Measurements from ENCODE around the gene PFKP. TPM values are rescaled to one million over a fixed set of nuclear protein-coding genes. Genes with fewer than 3 reads are reported as not detected.
A peak's percentile ranks its signal among the peaks of the same experiment; 100 is the strongest.

PFKP gene
- polyA plus RNA-seq, 2 of the 4 experiments (the other 2 are of a cell fraction) = 164 to 279 TPM

DNA sequence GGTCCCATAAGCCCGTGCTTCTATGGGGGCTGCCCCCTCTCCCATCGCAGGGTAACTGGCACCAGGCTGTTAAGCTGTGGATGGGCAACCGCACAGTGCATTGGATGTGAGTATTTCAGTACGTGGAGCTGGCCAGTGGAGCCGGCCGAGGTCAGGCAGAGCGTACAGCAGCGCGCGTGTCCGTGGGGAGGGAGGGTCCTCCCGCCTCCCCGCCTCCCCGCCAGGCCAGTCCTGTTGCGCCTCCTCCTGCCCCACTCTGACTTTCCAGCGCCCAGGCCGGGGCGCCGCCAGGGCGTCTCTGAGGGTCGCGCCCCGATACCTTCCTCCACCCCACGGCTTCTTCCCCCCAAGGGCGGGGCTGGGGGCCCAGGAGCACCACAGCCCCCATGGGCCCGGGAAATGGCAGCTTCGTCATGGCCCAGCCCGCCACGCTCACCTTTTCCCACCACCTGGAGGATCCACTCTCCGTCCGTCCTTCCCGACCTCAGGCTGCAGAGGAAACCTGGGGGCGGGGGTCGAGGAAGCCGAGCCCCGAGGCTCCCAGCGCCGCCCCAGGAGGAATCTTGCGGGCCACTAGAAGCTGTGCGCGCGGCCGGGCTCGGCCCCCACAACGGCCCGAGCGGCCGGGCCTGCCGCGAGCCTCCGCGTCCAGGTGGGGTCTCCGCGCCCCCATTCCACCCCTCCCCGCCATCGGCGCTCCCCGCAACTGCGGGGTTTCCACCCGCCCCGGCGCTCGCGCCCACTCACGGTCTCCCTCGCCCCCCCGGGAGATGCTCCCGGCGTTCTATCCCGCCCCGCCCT is 831 bp upstream of the PFKP start:
- POLR2A ChIA-PET = interaction anchor here (1.1 kb wide), 1 partner anchor 24 kb away, joined by 3 read pairs; no protein-coding TSS in a partner anchor

DNA sequence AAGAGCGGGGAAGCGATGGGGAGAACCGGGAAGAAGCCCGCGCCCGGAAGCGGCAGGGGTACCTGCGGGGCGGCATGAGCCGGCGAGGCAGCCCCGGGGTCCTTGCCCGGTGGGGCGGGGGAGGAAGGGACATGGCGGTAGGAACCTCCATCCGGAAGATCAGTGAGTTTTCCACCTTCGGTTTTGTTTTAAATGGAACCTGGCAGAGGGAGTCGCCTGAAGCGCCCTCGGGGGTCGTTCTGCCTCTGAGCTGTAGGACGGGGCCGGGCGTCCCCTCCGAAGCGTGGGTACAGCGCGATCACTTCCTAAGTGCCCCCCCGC is 471 bp downstream of the PFKP start:
- H3K4me3 ChIP-seq = peak overlapping the region; percentile 97
- CTCF ChIA-PET = interaction anchor here (0.7 to 1.5 kb wide), 6 partner anchors 11 to 140 kb away, joined by 3 to 4 read pairs (median 3); no protein-coding TSS in a partner anchor
- H3K27ac ChIP-seq = peak overlapping the region; percentile 96
- H3K4me2 ChIP-seq = peak overlapping the region; percentile 94
- H3K4me1 ChIP-seq = peaks cover 45% of the 10 kb centered on the region
- TF ChIP-seq USF2 (IDR thresholded peaks at IDR 0.05) (no peak), RNF2 (IDR thresholded peaks at IDR 0.05; ENCODE audit: borderline replicate concordance, low read depth) (0 out of 2 replicates have a peak, but pooled peaks have one; percentile 33), ELK1 (IDR thresholded peaks at IDR 0.05; ENCODE audit: low read depth, low read length) (no peak)
- WGBS (ENCODE audit: missing lambda C conversion rate) = 0% methylated on average over 2 of the region's 29 CpGs
- no peak for DNase-seq (ENCODE audit: low read depth in 1 of 2, low spot score in 1 of 2)
- H3K9me3 ChIP-seq = no peaks in the 10 kb centered on the region
- peak; percentile 1 to 22; a peak in 5 of 6 replicates for ATAC-seq
- POLR2A ChIA-PET = interaction anchor here (1.5 to 2.0 kb wide), 4 partner anchors 23 to 105 kb away, joined by 6 to 9 read pairs (median 8); partner anchors contain the start of gene PITRM1
- FAIRE-seq = no peak

More for the DNA sequence above, 831 bp upstream of the PFKP start:
- Histone ChIP-seq H3K27ac (peak overlapping the region; percentile 96), H3K4me3 (peak overlapping the region; percentile 97), H3K9me3 (no peaks in the 10 kb centered on the region), H3K4me2 (peak overlapping the region; percentile 94), H3K4me1 (peaks cover 41% of the 10 kb centered on the region)
- ATAC-seq = peak; percentile 5 to 18; a peak in 3 of 6 replicates
- TF ChIP-seq RNF2 (IDR thresholded peaks at IDR 0.05; ENCODE audit: borderline replicate concordance, low read depth) = peak; percentile 45; the same call in 1 of the 2 replicates
- TF ChIP-seq ESRRA (IDR thresholded peaks at IDR 0.05; ENCODE audit: borderline replicate concordance, low read length) = no peak
- no peak for TF ChIP-seq FOSL2 (IDR thresholded peaks at IDR 0.05)
- TF ChIP-seq FOSL2 (CRISPR knock-in tag; IDR thresholded peaks at IDR 0.05) = no peak
- no peak for TF ChIP-seq POLR2A (IDR thresholded peaks at IDR 0.05; ENCODE audit: low read length)
- TF ChIP-seq, protein P1, sequence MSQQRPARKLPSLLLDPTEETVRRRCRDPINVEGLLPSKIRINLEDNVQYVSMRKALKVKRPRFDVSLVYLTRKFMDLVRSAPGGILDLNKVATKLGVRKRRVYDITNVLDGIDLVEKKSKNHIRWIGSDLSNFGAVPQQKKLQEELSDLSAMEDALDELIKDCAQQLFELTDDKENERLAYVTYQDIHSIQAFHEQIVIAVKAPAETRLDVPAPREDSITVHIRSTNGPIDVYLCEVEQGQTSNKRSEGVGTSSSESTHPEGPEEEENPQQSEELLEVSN (IDR thresholded peaks at IDR 0.05; ENCODE audit: borderline replicate concordance, low read depth) = peak; percentile 24; the same call in 1 of the 2 replicates
- no peak for TF ChIP-seq NR3C1 (IDR thresholded peaks at IDR 0.05)
- TF ChIP-seq RARB (CRISPR knock-in tag; IDR thresholded peaks at IDR 0.05) = no peak
- TF ChIP-seq JUN (IDR thresholded peaks at IDR 0.05) = no peak
- TF ChIP-seq RAD21 (conservative IDR thresholded peaks at IDR 0.05 in 1 of 2, IDR thresholded peaks at IDR 0.05 in 1 of 2) = 0 out of 5 replicates have a peak, but pooled peaks of 1 of the 2 experiments have one; percentile 13
- no peak for TF ChIP-seq CBX2 (IDR thresholded peaks at IDR 0.05; ENCODE audit: borderline replicate concordance, low read depth)
- TF ChIP-seq KDM5A (IDR thresholded peaks at IDR 0.05) = no peak
- TF ChIP-seq EHF (CRISPR knock-in tag; IDR thresholded peaks at IDR 0.05) = no peak
- TF ChIP-seq, protein P2, sequence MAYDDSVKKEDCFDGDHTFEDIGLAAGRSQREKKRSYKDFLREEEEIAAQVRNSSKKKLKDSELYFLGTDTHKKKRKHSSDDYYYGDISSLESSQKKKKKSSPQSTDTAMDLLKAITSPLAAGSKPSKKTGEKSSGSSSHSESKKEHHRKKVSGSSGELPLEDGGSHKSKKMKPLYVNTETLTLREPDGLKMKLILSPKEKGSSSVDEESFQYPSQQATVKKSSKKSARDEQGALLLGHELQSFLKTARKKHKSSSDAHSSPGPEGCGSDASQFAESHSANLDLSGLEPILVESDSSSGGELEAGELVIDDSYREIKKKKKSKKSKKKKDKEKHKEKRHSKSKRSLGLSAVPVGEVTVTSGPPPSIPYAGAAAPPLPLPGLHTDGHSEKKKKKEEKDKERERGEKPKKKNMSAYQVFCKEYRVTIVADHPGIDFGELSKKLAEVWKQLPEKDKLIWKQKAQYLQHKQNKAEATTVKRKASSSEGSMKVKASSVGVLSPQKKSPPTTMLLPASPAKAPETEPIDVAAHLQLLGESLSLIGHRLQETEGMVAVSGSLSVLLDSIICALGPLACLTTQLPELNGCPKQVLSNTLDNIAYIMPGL (CRISPR knock-in tag; IDR thresholded peaks at IDR 0.05; ENCODE audit: borderline replicate concordance) = no peak
- no peak for TF ChIP-seq EHMT2 (IDR thresholded peaks at IDR 0.05; ENCODE audit: low read depth)
- TF ChIP-seq, protein P3, sequence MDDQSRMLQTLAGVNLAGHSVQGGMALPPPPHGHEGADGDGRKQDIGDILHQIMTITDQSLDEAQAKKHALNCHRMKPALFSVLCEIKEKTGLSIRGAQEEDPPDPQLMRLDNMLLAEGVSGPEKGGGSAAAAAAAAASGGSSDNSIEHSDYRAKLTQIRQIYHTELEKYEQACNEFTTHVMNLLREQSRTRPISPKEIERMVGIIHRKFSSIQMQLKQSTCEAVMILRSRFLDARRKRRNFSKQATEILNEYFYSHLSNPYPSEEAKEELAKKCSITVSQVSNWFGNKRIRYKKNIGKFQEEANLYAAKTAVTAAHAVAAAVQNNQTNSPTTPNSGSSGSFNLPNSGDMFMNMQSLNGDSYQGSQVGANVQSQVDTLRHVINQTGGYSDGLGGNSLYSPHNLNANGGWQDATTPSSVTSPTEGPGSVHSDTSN (IDR thresholded peaks at IDR 0.05) = no peak
- TF ChIP-seq, protein P4, sequence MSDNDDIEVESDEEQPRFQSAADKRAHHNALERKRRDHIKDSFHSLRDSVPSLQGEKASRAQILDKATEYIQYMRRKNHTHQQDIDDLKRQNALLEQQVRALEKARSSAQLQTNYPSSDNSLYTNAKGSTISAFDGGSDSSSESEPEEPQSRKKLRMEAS (IDR thresholded peaks at IDR 0.05) = no peak
- TF ChIP-seq POLR2AphosphoS2 (conservative IDR thresholded peaks at IDR 0.05; ENCODE audit: low read length) = no peak
- no peak for TF ChIP-seq SREBF2 (IDR thresholded peaks at IDR 0.05)
- no peak for TF ChIP-seq BHLHE40 (IDR thresholded peaks at IDR 0.05; ENCODE audit: low read depth, low read length)
- 14% methylated on average over 19 of the region's 71 CpGs for WGBS (ENCODE audit: missing lambda C conversion rate)
- DNase-seq (ENCODE audit: low read depth in 1 of 2, low spot score in 1 of 2) = no peak
- CTCF ChIA-PET = interaction anchor here (0.8 to 1.7 kb wide), 6 partner anchors 22 to 138 kb away, joined by 3 to 4 read pairs (median 3); no protein-coding TSS in a partner anchor
- FAIRE-seq = no peak

Measured in A549 (cell line).